ENCODE measurements around the gene GPRIN3. TPM values are rescaled to one million over a fixed set of nuclear protein-coding genes. Genes with fewer than 3 reads are reported as not detected.
"Not testable (repeated sequence)": the region's sequence is repeated elsewhere in the genome, so short reads cannot be mapped to it uniquely, and the experiment has no call there.

GPRIN3 gene
- polyA plus RNA-seq, 4 donors = 6.6 to 8.7 (median 7.7) TPM

DNA sequence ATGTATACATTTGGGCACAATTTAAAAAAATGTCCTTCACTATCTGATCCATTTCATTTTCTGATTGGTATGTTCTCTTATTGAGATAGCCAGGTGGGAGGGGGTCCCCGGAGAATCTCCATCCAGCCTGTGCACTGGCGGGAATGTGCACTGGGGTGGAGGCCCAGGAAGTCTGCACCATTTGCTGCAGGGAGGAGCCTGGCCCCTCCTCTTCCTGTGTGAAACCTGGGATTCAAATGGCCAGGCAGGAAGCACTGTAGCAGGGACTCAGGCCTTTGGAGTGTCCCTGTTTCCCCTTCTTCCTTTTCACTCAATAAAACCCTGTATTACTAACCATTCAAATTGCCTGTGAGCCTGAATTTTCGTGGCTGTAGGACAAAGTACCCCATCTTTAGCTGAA is 44.3 kb downstream of the GPRIN3 start:
- no peak for DNase-seq (ENCODE audit: low read depth in 4 of 4, low spot score in 3 of 4)

DNA sequence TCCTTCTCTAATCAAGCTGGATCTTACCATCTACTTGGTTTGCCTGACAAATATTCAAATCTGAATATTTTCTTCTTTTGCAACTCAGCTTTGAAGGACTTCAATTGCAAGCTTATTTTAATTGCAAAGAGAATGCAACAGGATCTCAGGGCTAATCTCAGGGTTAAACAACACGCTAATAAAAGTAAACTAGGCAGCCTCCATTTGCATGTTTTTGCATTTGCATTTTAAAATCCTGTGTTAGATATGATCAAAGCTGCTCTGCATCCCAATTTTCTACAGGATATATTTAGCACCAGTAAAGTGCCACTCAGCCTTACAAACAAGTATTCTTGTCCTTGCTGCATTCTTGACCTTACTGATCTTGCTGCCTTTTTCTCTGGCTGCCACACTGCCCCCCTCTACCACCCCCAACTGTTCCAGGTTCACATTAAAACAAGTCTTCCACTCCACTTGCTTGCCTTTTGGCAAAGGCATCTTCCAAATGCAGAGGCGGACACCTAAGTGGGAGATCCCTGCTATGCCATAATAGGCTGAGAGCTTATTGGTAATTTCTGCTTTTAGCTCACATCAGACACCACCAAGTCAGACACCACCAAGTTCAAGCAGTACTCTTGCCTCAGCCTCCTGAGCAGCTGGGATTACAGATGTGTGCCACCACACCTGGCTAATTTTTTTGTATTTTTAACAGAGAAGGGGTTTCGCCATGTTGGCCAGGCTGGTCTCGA is 48.1 kb downstream of the GPRIN3 start:
- DNase-seq (ENCODE audit: low read depth in 4 of 4, low spot score in 3 of 4) = no peak

DNA sequence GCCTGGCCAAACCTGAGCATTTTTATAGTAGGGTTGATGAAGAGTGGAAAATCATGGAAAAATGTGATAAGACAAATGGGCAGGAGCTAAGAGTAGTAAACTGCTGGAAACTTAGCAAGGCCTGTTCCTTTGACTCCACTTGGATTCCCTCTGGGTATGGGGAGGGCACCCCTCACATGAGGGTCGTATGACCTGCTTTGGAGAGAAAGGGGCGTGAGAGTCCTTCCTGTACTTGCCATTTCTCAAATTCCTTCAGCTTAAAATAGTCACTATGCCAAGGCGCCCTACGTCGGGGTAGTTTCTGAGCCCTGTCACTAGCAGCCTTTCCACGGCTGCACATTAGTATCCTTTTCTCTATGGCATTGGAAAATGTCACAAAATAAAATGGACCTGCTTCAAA is 49.1 kb downstream of the GPRIN3 start:
- DNase-seq (ENCODE audit: low read depth in 4 of 4, low spot score in 3 of 4) = no peak

DNA sequence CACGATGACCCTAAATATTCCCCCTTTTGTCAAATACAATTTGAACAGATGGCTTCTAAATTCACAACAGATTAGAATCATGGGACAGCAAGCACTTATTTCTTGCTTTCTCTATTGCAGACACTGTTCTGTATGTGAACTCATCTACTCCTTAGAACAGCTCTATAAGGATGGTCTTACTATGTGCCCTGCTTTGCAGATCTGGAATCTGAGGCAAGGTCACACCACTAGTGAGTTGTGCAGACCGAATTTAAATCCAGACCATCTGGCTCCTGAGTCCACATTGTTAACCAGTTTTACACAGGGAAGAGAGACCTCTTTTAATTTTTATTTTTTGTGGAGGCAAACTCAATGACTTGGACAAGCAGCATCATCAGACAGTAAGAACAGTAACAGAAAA is 50.2 kb downstream of the GPRIN3 start:
- no peak for DNase-seq (ENCODE audit: low read depth in 4 of 4, low spot score in 3 of 4)

DNA sequence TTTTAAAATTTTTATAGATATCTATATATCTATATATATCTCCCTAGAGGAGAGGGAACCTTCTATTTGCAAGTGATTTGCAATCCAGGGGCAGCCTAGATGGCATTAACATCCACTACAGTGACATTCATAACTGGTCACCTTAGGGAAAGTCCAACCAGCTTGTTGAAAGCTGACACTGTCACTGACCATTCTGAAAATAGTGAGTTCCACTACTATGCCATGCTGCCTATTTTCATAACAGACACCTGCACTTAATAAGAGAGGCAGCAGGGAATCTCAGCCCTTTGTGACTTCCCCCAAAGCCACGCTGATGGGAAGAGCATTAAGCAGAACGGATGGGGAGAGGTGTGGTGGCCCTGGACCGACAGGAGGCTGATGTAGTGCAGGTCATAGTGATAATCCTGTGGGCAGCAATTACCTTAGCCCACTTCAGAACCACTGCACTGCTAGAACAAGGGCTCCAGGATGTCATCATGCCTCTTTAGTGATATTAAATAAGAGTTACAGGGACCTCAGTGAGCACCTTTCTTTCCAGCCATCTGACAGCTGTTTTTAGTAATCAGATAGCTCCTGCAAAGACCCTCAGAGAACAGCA is 51.3 kb downstream of the GPRIN3 start:
- no peak for DNase-seq (ENCODE audit: low read depth in 4 of 4, low spot score in 3 of 4)

DNA sequence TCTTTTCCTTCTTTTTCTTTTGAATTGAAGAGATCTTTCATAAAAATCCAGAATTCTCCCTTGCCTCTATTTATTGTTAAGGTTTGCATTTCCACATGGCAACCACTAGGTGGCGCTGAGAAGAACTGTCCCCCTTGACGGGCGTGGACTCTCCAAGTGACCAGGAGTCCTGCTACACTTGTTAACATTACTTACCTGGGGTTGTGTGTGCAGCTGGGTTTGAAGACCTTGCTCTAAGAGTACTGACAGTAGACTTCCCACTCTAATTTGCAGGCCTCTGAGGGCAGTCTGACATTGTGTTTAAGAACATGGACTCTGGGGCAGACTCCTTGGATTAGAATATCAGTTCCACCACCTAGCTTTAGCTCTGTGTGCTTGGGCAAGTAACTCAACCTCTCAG is 52.8 kb downstream of the GPRIN3 start:
- DNase-seq (ENCODE audit: low read depth in 4 of 4, low spot score in 3 of 4) = no peak

DNA sequence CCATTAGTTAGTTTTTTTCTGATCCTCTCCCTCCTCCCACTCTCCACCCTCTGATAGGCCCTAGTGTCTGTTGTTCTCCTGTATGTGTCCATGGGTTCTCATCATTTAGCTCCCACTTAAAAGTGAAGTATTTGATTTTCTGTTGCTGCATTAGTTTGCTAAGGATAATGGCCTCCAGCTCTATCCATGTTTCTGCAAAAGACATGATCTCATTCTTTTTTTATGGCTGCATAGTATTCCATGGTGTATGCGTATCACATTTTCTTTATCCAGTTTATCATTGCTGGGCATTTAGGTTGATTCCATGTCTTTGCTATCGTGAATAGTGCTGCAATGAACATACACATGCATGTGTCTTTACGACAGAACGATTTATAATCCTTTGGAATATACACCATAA is 53.3 kb downstream of the GPRIN3 start:
- DNase-seq (ENCODE audit: low read depth in 4 of 4, low spot score in 3 of 4) = not testable (repeated sequence)

DNA sequence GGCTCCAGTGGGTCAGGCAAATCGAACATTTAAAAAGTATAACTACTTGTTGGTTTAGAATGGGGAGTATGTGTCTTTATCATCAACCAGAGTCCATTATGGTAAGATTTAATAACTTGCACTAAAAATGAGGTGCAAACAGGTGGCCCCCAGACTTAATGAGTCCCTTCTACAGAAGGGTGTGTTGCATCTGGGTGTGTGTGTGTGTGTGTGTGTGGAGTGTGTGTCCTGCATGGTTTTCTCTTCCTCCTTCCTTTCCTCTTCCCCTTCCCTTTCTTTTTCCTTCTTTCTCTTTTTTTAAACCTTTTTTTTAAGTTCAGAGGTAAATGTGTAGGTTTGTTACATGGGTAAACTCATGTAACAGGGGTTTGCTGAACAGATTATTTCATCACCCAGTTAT is 53.7 kb downstream of the GPRIN3 start:
- no peak for DNase-seq (ENCODE audit: low read depth in 4 of 4, low spot score in 3 of 4)

DNA sequence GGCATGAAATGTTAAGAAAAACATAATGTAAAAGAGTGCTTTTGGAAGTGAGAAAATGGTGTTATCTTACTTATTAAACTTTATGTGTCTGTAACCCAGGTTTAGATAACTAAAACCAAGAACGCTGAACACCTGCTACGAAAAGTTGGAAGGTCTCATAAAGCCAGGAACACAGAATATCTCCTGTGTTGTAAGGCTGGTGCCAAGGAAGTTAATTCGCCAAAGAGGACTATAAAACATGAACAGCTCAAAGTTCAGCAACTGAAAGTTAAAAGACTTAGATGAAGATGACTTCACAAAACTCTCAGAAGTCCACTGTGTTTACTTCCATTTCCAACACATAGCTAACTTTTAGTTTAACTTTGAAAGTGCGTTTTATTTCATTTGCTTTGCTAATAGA is 54.3 kb downstream of the GPRIN3 start:
- DNase-seq (ENCODE audit: low read depth in 4 of 4, low spot score in 3 of 4) = no peak

DNA sequence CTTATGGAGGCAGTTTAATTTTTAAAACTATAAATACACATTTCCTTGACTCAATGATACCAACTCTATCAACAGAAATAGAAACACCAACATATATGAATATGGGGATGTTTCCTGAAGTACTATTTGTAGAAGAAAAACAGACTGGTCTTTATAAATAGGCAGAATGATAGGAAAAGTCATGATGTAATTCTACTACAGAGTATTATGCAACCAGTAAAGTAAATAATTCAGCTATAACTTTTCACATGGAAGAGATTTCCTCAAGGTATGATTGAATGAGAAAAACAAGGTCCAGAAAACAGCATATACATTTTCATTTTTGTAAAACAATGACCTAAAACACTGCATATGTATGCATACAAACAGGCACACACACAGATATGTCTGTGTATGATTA is 56.2 kb downstream of the GPRIN3 start:
- DNase-seq (ENCODE audit: low read depth in 4 of 4, low spot score in 3 of 4) = no peak

DNA sequence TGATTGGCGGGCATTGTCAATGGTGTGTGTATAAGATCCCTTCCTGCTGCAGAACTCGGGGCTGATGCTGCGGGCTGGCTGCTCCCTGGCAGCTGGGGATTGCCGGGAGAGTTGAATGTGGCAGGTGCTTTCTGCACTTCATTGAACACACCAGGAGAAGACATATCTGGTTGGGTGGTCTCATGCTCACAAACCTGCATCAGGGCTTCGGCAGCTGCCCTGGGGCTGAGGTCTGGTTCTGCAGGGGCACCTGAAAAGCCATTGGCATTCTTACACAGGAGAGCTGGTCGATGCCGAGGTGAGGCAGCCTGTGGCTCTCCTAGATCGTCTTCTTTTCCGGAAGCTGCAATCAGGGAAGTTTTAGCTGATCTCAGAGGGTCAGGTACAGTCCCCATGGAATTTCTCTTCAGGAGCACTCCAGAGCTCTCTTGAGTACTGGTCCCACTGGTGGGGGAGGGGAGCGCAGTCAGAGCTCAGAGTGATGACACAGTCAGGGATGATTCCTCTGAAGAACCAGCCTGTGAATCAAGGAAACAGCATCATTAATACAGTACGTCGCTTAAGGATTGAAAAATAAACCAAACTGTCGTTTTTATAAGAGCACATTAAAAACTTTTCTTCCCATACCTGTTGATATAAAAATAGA is 57.8 kb downstream of the GPRIN3 start:
- DNase-seq (ENCODE audit: low read depth in 4 of 4, low spot score in 3 of 4) = no peak

DNA sequence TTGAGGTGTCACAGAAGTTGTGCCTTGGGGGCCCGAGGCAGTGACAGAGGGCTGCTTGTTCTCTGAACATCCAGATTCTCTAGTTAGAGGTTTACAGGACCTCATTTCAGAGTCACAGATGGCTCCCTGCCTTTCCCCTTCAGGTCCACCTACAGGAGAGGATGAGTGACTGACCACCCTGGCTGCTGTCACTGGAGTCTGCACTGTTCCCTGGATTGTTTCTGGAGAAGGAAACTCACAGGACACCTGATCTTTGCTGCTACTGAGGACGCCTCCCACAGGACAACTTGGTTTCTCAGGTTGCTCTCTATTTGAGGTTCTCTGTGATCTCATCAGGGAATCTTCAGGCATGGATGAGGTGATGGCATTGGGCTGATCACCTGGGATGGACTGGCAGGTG is 58.3 kb downstream of the GPRIN3 start:
- DNase-seq (ENCODE audit: low read depth in 4 of 4, low spot score in 3 of 4) = no peak

DNA sequence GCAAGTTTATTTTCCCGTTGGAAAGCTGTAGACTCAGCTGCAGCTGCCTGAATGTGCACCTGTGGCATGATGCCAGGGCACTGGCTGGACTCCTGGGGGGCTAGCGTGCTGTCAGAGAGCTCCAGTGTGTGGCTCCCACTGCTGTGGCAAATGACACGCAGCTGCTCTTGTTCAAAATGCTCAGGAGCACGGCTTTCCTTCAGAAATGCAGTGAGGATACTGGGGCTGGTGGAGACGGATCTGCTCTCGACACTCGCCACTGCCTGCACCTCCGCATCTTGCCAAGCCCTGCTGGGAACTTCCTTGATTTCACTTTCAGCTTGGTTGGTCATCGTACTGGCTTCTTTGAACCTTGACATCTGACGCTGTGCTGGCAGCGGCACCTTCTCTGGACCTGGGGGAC is 58.7 kb downstream of the GPRIN3 start:
- no peak for DNase-seq (ENCODE audit: low read depth in 4 of 4, low spot score in 3 of 4)

DNA sequence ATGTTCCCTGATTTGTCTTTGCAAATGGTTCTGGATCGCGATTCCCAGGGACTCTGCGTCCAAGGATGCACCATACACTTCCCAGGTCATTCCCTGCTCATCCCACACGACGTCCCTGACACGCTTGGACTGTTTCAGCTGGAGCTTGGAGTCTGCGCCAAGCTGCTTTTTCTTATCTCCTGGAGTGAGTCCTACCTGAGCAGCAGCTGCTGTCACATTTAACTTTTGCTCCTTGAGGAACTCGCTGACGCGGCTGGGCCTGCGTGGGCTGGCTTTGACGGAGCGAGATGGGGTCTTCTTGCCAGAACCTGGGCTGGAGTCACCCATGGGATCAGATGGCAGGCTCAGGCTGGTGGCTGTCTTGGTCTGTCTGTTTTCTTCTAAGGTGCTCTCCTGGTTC is 59.6 kb downstream of the GPRIN3 start:
- DNase-seq (ENCODE audit: low read depth in 4 of 4, low spot score in 3 of 4) = no peak

DNA sequence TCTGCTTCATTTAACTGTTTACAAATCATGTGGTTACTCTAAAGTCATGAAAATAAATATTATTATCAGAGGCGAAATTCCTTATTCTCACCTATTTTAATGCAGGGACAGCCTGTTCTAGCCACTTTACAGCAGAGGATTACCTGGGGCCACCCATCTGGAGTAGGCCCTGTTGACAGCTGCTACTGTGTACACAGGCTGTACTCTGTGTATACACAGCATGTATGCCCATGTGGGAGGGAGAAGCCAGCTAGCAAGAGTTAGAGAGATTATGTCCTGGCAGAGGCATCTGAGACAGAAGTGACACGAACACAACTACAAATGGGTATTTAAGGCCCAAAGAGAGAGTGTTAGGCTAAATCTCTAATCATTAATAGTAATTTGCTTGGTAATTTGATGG is 62.1 kb downstream of the GPRIN3 start:
- no peak for DNase-seq (ENCODE audit: low read depth in 4 of 4, low spot score in 3 of 4)

DNA sequence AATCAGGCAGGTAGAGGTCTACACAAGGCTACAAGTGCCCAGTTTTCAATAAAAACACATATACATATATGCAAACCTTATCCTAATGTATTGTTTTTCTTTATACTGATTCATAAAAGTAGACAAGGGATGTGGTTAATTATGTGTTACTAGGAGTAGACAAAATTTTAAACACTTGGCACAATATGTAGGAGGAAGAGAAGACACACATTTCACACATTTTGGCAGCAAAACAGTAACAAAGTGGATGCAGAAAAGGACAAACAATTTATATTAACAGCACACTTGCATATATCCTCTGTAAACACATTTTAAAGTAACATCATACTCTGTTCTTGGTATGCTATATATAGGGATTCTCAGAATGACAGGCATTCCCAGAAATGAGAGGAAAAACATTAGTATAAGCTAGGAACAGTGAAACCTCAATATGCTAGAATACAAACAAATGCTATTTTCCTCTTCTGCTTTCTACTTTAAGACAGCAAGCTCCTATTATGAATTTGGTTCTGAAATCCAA is 63.8 kb downstream of the GPRIN3 start:
- DNase-seq (ENCODE audit: low read depth in 4 of 4, low spot score in 3 of 4) = no peak

DNA sequence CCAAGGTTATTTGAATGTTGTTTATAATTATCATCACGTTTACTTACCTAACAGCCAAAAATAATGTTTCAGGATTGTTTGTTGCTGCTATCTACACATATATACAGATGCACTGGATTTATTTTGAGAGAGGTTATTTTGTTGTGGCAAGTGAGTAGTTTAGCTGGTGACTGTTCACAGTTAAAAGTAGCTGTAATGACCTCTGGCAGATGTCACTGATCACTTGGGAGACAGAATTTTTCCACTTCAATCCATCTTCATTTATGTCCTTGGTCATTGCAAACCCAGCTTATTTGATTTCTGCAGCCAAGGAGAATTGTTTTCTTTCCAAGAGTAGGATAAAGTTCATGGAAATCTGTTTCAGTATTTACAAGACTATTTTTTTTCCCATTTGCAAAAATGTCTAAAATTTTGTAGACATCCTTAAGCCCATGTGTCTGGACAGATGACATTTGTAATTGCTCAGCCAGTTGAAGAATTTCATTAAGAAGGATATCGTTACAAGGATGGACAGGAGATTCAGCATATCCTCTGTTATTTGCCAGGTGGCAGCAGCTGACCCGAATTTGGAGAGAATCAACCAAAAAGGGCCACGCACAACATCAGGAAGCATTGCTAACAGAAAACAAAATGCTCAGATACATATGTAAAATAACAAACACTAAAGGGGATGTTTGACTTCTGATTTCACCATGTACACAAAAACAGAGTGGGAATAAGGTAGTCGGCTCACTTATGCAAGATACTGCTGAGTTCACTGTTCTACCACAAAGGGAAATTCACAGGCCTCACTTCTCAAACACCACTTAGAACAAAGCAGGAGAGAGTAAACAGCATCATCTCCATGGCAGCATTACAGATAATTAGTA is 64.5 kb downstream of the GPRIN3 start:
- DNase-seq (ENCODE audit: low read depth in 4 of 4, low spot score in 3 of 4) = no peak

DNA sequence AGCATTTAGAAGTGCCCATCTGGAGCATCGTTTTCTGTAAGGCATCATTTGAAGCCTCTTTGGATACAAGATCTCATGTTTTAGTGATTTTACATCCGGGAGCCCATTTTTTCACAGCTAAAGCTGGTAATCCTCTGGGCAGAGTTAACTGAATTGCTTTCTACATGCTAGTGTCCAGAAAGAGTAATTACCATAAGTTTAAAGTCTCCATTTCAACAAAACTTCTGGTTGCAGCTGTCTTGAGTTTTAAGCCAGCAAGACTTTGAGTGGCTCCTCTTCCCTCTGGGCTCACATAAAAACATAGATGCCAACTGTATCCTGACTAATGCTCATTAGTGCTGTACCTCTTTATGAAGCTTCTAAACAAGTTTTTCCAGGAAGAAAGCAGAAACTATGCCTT is 65.4 kb downstream of the GPRIN3 start:
- no peak for DNase-seq (ENCODE audit: low read depth in 4 of 4, low spot score in 3 of 4)

DNA sequence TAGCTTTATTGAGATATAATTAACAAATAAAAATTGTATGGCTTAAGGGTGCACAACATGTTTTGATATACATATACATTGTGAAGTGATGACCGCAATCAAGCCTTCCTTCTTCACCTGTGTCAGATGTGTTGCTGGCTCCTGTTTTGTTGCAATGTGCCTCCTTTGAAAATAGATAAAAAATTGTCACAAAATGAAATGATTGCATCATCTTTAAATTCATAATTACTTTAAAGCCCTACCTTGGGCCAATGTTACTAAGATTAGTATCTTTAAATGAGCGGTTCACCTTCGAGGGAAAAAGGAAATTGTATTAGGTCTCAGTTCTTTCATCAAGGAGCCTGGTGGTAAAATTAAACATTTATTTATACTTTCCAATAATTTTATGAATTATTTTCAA is 77.3 kb downstream of the GPRIN3 start:
- DNase-seq (ENCODE audit: low read depth in 4 of 4, low spot score in 3 of 4) = no peak

DNA sequence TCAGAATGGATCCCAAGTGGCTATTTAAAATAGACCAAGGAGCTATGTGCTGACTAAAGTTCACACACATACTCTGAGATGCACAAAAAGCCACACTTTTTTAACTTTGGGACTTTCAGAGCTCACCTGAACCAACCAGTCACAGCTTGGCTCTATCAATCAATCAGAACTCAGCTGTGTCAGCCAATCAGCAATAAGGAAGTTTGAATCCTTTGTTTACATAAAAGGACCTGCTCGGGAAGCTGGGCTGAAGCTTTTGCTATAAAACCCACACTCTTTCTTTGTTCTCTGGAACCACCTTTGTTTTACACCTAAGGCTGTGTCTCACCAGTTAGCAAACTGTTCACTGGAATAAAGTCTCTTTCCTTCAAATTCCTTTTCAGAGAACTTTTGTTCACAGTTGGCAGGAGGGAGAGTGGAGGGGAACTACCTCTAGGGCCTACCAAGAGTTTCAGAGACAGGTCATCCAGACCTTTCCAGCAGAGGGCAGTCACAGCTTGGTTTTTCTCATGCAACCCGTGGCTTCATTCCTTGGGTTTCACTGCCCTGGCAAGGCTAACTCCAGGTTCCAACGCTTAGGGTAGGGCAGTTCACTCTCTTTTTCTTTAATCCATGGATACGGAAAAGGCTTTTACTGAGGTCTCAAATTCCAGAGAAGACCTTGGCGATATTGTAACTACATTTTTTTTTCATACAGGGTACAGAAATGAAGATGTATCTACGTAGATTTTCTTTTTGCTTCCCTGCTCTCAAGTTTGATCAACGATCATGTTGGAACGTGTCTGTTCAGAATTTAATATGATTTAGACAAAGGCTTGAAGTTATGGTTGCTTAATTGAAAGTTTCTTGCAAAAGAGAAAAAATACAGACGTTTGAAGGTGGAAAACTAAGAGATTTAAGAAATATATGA is 80.7 kb downstream of the GPRIN3 start:
- peak; percentile 57 to 81 (median 76) for DNase-seq (ENCODE audit: low read depth in 4 of 4, low spot score in 3 of 4)
